A673 (cell line): ENCODE data around the gene SFMBT2. TPM values are rescaled to one million over a fixed set of nuclear protein-coding genes. Genes with fewer than 3 reads are reported as not detected.

Experiments used
- BruUV-seq: library from RNA; stranded (reverse); fragments of 400-500 nt; replicated peaks from 2 replicates; lab custom pipeline; 2021; lab: Mats Ljungman, UMichigan
- CTCF ChIA-PET: fragments of 300-600 bp; sonication (Branson Sonifier 250); formaldehyde crosslinking; loops from one replicate; lab custom pipeline; 2022; ENCODE audit warnings: antibody characterized with exemption; lab: Charles Lee
- POLR2A ChIA-PET: fragments of 300-600 bp; sonication (Branson Sonifier 250); formaldehyde crosslinking; loops from one replicate; lab custom pipeline; 2022; ENCODE audit warnings: antibody characterized with exemption; ENCODE audit not compliant: low non-redundant PET; lab: Charles Lee
- DNase-seq: peaks from one replicate; pipeline ENCODE4 v3.0.0-alpha.2; 2015; ENCODE audit warnings: low spot score
- H3K27ac ChIP-seq: fragments of 200-600 bp; sonication (generic); 2 replicates; pipeline ENCODE4 v1.5.1; 2016; ENCODE audit warnings: mixed run types, low read depth, mild to moderate bottlenecking, mixed read lengths, antibody characterized with exemption, low read length; ENCODE audit not compliant: poor library complexity, severe bottlenecking
- H3K27me3 ChIP-seq: fragments of 200-600 bp; sonication (generic); replicated peaks from 2 replicates; pipeline ENCODE4 v1.6.1; 2017; ENCODE audit warnings: mixed run types, low read depth, mild to moderate bottlenecking, mixed read lengths, antibody characterized with exemption, low read length; ENCODE audit not compliant: insufficient read depth, poor library complexity
- H3K36me3 ChIP-seq: fragments of 200-600 bp; sonication (generic); 2 replicates; pipeline ENCODE4 v1.6.1; 2016; ENCODE audit warnings: mixed run types, mild to moderate bottlenecking, mixed read lengths, antibody characterized with exemption, low read length; ENCODE audit not compliant: insufficient read depth, poor library complexity, severe bottlenecking
- H3K4me1 ChIP-seq: fragments of 200-600 bp; sonication (generic); 2 replicates; pipeline ENCODE4 v1.6.1; 2017; ENCODE audit warnings: mixed run types, mild to moderate bottlenecking, mixed read lengths, antibody characterized with exemption, low read length; ENCODE audit not compliant: insufficient read depth, poor library complexity, severe bottlenecking
- H3K4me3 ChIP-seq: fragments of 200-600 bp; sonication (generic); 2 replicates; pipeline ENCODE4 v1.5.1; 2016; ENCODE audit warnings: low read depth, mixed run types, mild to moderate bottlenecking, mixed read lengths, low read length; ENCODE audit not compliant: poor library complexity, severe bottlenecking
- H3K9me3 ChIP-seq: fragments of 200-600 bp; sonication (generic); 2 replicates; pipeline ENCODE4 v1.6.1; 2016; ENCODE audit warnings: mixed run types, low read depth, mild to moderate bottlenecking, mixed read lengths, antibody characterized with exemption, low read length; ENCODE audit not compliant: poor library complexity, severe bottlenecking
- CTCF ChIP-seq: fragments of 300-800, 200-600 bp; sonication (generic); conservative IDR thresholded peaks from 2 replicates; pipeline ENCODE4 v1.5.1; 2017; ENCODE audit warnings: low read depth, mild to moderate bottlenecking, antibody characterized with exemption, low read length, moderate library complexity, mixed read lengths
- EZH2 ChIP-seq: fragments of 200-600 bp; sonication (generic); IDR thresholded peaks from 2 replicates; pipeline ENCODE4 v1.6.1; 2017; ENCODE audit warnings: borderline replicate concordance, low read depth, mild to moderate bottlenecking, mixed read lengths, antibody characterized with exemption, low read length; ENCODE audit not compliant: poor library complexity, severe bottlenecking
- intact Hi-C: fragments of 100-400 bp; cut with micrococcal nuclease; formaldehyde crosslinking; loops from one replicate; pipeline ENCODE4 v1.10.0; 2022; ENCODE audit not compliant: unreplicated experiment
- total RNA-seq: library from RNA; stranded (reverse); gene quantifications from 2 replicates; pipeline ENCODE4 v1.2.3, GENCODE V29; 2021

The SFMBT2 gene
- total RNA-seq, 1 experiment from 2014 or later: 8.2 TPM

- BruUV-seq: no TSS peak
- Histone ChIP-seq H3K27me3 (no peaks in the 10 kb centered on the region), H3K36me3 (no peaks in the 10 kb centered on the region), H3K4me1 (no peaks in the 10 kb centered on the region), H3K27ac (no peak overlapping the region), H3K4me3 (no peak overlapping the region), H3K9me3 (no peaks in the 10 kb centered on the region)
- intact Hi-C loops: no loop called here
- ChIA-PET POLR2A (interaction anchor here (1.0 kb wide), 1 partner anchor 46 kb away, joined by 5 read pairs; no protein-coding TSS in a partner anchor), CTCF (no interaction called here)
- TF ChIP-seq CTCF (no peak), EZH2 (no peak)
- DNase-seq: no peak
These were observed 37.8 kb downstream of the SFMBT2 start for GRCh38 chr10:7373039-7373438.

- intact Hi-C loops: no loop called here
- Histone ChIP-seq H3K4me1 (no peaks in the 10 kb centered on the region), H3K9me3 (no peaks in the 10 kb centered on the region), H3K36me3 (no peaks in the 10 kb centered on the region), H3K27me3 (no peaks in the 10 kb centered on the region), H3K4me3 (no peak overlapping the region), H3K27ac (no peak overlapping the region)
- TF ChIP-seq EZH2 (no peak), CTCF (no peak)
- ChIA-PET CTCF (no interaction called here), POLR2A (interaction anchor here (1.0 kb wide), 1 partner anchor 47 kb away, joined by 5 read pairs; no protein-coding TSS in a partner anchor)
- no peak for DNase-seq
- BruUV-seq: no TSS peak
These were observed 38.3 kb downstream of the SFMBT2 start for GRCh38 chr10:7372504-7372903.

GRCh38 chr10:7370511-7370910 lies 40.3 kb downstream of the SFMBT2 start:
- TF ChIP-seq EZH2: no peak
- Histone ChIP-seq H3K36me3 (no peaks in the 10 kb centered on the region), H3K27me3 (no peaks in the 10 kb centered on the region), H3K4me3 (no peak overlapping the region), H3K4me1 (no peaks in the 10 kb centered on the region), H3K9me3 (no peaks in the 10 kb centered on the region), H3K27ac (no peak overlapping the region)
- BruUV-seq: no TSS peak
- intact Hi-C loops: no loop called here
- CTCF ChIA-PET: no interaction called here
- DNase-seq: no peak
- POLR2A ChIA-PET: no interaction called here

GRCh38 chr10:7365027-7365745 lies 45.6 kb downstream of the SFMBT2 start:
- Histone ChIP-seq H3K4me3 (no peak overlapping the region), H3K9me3 (no peaks in the 10 kb centered on the region), H3K36me3 (no peaks in the 10 kb centered on the region), H3K27ac (no peak overlapping the region), H3K27me3 (no peaks in the 10 kb centered on the region), H3K4me1 (no peaks in the 10 kb centered on the region)
- TF ChIP-seq CTCF: no peak
- no peak for TF ChIP-seq EZH2
- intact Hi-C loops: no loop called here
- no TSS peak for BruUV-seq
- POLR2A ChIA-PET: no interaction called here
- CTCF ChIA-PET: no interaction called here
- DNase-seq: no peak
